ENCODE results near the gene PAPOLG.
"Not testable (repeated sequence)": the region's sequence is repeated elsewhere in the genome, so short reads cannot be mapped to it uniquely, and the experiment has no call there.

PAPOLG gene

DNA sequence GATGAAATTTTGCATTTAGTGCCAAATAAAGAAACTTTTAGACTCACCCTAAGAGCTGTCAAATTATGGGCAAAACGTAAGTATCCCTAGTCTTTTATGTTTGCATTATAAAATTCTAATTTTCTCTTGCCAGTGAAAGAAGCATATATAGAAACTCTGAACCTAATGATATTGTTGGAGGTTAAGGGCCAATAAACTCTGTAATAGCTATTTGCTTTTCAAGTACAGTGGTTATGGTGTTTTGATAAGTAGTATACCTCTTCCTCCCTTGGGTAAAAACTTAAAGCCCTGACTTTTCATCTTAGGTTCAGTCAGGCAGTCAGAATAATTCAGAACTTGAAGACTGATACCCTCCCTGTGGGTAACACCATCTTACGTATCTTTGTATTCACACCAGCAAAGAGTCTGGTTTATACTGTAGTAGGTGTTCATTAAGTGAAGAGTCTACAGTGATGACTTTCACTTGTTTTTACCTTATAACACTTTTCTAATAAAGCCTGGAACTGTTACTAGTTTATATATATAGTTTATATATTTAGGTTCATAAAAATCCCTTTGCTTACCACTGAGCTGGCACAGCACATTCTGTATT, 19.1 kb downstream of the PAPOLG start:
- no peak for DNase-seq (ENCODE audit: low read depth in 2 of 2)

DNA sequence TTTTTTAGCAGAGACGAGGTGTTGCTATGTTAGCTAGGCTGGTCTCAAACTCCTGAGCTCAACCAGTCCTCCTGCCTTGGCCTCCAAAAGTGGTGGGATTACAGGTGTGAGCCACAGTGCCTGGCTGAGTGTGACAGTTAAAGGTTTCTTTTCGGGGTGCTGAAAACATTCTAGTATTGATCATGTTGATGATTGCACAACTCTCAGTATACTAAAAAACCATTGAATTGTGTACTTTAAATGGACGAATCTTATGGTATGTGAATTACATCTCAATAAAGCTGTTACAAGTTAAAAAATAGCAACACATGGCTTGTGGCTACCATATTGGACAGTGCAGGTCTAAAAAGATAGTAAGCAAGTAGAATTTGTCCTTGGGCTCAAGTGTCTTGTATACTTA, 22.3 kb downstream of the PAPOLG start:
- DNase-seq (ENCODE audit: low read depth in 2 of 2), result no peak

DNA sequence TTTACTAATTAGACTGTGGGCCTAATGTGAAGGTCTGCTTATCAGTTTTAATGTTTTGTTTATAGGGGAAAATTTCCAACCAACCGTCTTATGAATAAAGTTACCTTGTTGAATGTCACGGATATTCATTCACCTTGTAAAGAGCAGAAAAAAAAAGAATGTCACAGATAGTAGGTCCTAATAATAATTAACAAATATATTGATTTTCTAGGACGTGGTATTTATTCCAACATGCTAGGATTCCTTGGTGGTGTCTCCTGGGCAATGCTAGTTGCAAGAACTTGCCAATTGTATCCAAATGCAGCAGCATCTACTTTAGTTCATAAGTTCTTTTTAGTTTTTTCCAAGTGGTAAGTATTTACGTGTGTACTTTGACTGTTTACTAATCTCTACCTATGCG, 23.4 kb downstream of the PAPOLG start:
- DNase-seq (ENCODE audit: low read depth in 2 of 2), result no peak

DNA sequence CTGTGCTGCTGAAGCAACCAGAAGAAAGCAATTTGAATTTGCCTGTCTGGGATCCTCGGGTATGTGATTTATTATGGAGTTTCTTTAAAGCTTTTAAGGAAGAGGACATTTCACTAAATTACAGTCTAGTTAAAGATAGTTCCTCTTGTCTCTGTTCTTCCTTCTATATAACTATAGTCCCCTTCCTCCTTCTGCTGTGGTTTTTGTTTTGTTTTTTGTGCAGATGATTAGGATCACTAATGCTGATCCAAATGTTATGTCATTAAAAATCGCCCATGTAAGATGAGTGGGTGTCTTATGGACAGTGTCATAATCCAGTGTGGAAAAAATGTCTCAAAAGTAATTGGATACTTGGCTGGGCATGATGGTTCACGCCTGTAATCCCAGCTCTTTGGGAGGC, 24.7 kb downstream of the PAPOLG start:
- no peak for DNase-seq (ENCODE audit: low read depth in 2 of 2)

DNA sequence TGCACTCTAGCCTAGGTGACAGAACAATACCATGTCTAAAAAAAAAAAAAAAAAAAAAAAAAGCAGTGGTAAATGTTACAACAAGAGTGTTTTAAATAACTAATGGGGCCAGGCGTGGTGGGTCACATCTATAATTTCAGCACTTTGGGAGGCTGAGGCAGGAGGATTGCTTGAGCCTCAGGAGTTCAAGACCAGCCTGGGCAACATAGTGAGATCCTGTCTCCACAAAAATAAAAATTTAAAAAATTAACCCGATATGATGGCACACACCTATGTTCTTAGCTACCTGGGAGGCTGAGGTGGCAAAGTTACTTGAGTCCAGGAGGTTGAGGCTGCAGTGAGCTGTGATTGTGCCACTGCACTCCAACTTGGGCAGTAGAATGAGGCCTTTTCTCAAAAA, 37.1 kb downstream of the PAPOLG start:
- DNase-seq (ENCODE audit: low read depth in 2 of 2), result no peak

DNA sequence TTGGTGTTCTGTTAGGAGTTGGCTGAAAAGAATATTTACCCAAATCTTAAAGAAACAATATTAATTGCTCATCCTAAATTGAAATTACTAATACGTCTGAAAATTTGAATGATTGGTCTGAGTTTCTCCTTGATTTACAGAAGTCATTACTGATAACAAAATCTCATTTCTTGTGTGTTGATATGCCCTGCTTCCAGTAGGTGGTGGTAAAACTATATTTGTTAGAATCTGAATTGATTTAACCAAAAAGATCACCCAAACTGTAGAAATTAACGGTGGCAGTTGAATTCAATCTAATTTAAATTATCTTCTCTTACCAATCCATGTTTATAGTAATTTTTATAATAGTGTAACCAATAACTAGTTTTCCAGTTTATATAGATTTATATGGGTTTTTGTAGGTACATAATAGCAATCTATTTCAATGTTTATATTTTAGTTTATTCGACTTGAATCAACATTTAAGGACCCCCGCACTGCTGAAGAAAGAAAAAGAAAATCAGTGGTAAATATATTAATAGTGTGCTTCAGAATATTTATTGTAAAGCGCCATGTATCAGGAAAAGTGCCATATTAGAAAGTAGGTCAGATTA, 38.3 kb downstream of the PAPOLG start:
- no peak for DNase-seq (ENCODE audit: low read depth in 2 of 2)

DNA sequence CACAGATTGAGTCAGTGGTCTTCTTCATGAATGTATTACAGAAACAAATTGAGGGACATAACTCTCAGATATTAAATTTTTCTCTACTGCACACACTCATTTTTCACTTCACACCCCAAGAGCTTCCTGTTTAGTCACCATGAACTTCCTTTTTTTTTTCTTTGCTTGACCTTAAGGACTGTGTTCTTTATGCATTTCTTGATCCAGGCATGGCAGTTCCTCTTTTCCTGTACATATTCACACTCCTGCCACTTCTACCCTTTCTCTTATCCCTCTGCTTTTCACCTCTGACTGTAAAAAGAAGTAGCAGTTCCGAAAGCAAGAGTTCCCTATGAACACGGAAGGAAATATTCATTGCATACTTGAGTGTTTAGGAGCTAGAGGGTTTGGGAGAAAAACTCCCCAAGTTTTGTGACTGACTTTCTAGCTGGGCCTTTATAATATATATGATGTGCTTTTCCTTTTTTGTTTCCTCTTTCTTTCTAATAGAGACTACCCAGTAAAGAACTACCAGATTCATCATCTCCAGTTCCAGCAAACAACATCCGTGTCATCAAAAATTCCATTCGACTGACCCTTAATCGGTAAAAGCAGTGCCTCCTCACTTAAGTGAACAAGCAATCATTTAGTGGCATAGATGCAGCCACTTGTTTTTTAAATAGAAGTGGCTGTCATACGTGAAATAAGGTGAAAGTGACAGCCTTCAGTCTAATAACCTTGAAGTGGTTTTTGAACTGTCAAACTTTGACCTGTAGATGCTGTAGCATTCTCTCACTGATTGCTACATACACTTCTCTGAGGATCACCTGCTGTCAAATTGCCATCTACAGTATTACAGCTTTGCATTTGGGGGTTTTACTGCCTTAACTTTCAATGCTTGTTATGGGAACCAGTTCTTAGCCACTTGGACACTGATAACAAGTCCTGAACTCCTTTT, 40.8 kb downstream of the PAPOLG start:
- no peak for DNase-seq (ENCODE audit: low read depth in 2 of 2)

DNA sequence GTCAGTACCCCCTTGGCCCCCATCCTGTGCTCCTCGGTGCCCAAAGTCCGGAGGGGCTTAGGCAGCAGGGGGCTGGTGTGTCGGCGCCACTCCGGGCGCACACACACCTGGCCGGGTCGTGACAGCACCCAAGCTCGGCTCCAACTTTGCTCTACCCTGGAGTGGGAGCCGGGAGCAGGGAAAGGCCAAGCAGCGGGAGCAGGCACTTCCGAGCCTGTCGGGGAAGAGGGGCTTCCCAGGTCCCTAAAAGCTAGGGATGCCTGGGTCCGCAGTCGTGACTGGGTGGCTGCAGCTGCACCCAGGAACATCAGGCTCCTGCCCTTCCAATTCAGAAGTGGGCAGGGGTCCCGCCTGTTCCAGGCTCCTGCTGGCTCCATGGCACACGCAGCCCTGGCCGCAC, 48.4 kb downstream of the PAPOLG start:
- no peak for DNase-seq (ENCODE audit: low read depth in 2 of 2)

DNA sequence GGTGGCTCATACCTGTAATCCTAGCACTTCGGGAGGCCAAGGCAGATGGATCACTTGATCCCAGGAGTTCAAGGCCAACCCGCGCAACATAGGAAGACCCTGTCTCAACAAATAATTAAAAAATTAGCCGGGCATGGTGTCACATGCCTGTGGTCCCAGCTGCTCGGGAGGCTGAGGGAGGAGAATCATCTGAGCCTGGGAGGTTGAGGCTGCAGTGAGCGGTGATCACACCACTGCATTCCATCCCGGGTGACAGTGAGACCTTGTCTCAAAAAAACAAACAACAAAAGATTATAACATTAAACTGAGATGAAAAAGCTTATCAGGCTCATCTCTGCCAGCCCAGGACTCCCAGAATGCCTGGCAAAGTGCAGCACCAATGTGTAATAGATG, 50.5 kb downstream of the PAPOLG start:
- no peak for DNase-seq (ENCODE audit: low read depth in 2 of 2)

DNA sequence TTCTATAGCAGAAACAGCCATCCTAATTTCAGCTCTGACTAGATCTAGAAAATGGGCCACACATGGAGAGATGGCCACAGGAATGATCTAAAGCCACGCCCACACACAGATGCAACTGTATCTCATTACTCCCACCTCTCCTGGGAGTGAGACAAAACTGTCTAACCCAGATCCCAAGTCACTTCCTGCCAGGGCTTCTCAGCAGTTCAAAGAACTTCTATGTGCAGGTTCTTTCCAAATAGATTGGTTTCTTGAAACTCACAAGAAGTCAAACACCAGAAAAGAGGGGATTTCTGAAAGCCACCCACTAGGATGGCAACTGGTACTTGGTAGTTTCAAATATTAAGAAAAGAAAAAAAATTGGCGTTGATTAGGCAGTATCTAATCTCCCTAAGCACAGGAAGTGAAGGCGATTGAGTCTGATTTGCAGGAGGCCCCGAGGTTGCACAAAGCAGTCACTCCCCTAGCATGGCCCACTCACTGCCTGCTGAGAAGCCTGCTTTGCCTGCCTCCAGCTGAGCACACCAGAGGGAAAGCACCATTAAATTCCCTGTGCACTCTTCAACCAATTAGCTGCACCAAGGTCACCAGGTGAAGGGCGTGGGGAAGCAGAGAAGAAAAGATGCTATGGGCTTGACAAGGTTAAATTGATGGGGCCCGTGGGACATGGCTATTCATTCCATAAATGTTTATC, 51.1 kb downstream of the PAPOLG start:
- DNase-seq (ENCODE audit: low read depth in 2 of 2), result peak; percentile 36 to 53

DNA sequence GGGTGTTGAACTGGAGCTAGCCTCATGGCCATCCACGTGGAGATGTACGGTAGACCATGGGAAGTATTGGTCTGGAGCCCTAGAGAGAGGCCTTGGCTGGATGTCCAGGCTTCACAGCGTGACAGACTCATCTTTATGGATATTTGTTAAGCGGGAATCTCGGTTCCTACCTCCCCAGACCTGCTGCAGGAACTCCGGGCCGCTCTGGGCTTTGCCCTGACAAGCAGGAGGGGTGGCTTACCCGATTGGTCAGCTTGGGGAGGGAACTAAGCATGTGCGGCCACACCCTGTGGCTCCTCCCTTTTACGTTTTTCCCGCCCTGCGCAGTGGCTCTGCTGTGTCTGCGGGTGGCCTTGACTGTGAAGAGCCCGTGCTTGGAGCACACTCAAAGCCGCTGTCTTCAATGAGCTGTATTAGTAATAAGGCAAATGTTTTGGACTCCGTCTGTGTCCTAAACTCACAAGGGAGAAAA, 52.3 kb downstream of the PAPOLG start:
- DNase-seq (ENCODE audit: low read depth in 2 of 2), result no peak

DNA sequence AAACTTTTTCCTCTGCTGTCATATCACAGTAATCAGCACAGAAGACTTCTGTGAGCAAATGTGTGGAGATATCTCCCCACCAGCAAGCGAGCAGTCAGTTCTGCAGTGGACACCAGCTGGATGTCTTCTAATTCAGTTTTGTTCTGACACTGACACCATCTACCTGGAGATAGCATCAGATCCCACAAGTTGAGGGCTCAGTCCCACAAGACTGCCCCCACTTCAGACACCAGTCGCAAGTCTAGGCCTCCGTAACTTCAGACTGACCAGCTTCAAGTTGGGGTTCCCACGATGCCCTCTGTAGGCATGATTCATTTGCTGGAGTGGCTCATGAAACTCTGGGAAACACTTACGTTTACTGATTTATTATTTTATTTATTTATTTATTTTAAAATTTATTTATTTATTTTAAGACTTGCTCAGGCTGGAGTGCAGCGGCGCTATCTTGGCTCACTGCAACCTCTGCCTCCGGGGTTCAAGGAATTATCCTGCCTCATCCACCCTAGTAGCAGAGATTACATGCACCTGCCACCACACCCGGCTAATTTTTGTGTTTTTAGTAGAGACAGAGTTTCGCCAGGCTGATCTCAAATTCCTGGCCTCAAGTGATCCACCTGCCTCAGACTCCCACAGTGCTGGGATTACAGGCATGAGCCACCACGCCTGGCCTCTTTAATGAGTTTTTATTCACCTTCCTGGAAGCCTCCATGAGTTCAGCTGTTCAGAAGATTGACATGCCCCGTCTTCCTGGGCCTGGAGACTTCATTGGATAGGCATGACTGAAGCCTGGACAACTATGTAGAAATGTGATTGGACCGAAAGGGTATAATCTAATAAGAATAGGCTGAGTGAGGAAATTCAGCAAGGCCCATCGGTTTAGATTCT, 55.7 kb downstream of the PAPOLG start:
- DNase-seq (ENCODE audit: low read depth in 2 of 2), result no peak

DNA sequence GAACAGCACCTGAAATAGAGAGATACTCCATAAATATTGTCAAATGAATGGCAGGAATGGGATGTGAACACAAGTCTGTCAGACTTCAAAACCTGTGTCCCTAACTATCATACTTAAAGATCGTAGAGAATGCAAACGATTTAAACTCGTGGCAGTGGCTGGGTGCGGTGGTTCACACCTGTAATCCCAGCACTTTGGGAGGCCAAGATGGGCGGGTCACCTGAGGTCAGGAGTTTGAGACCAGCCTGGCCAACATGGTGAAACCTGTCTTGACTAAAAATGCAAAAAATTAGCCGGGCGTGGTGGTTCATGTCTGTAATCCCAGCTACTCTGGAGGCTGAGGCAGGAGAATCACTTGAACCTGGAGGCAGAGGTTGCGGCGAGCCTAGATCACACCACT, 61.1 kb downstream of the PAPOLG start:
- not testable (repeated sequence) for DNase-seq (ENCODE audit: low read depth in 2 of 2)

DNA sequence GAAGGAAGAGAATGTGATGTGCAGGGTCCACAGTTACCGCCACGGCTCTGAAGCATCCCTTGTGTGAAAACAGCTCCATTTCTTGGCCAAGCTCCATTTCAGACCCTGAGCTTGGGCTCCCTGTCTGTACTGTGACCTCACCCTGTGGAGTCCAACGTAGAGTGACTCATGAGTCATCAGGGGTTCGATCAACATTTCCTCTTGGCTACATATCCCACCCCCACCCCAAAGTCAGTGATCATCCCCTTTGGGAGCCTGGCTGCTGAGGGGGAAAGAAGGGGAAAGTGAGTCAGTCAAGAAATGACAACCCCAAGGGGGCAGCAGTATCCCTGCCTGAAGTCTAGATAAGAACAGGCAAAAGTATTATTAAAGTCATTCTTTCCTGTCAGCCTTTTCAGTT, 62.2 kb downstream of the PAPOLG start:
- DNase-seq (ENCODE audit: low read depth in 2 of 2), result peak; percentile 31 to 39

DNA sequence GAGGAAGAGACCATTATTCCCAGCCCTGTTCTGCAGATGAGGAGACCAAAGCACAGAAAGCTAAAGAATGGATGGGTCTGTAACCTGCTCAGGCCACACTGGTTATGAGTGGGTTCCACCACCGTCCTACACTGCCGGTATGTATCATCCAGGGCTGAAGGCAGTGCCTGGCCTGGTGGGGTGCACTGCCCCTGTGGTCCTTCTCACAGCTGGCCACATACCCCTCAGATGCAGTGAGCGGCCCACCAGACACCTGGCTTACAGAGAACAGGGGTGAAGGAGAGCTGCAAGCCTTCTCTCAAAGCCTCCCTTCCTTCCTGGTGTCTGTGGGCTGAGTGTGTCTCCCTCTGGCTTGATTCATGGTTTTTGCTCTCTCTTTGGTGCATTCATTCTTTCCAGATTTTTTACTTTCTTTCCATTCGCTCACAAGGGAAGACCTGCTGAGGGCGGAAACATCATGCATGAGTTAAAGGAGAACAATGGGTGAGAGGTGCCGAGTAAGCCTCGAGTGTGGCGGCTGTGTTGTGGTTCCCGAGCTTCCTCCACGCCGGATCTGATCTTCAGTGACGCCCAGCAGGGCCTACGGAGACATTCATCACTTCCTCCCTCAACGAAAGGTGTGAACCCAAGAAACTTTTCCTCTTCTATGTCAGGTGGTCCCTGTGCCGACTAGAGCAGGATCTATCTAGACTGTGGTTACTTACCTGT, 63.2 kb downstream of the PAPOLG start:
- DNase-seq (ENCODE audit: low read depth in 2 of 2), result peak; percentile 61 to 69

DNA sequence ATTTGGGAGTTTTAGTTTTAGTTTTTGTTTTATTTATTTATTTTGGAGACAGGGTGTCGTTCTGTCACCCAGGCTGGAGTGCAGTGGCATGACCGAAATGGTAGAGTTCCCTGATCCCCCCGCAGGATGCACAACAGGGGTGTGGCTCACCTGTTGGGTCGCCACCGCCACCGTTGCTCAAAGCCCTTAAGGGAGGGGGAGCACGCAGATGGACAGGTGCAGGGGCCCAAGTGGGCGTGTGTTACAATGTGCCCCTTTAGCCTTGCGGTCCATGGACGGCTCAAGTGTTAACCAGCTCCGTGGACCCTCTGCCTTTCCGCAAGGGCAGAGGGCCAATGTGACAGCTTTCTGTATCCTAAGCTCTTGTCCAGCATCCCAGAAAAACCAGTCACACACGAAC, 63.9 kb downstream of the PAPOLG start:
- no peak for DNase-seq (ENCODE audit: low read depth in 2 of 2)

DNA sequence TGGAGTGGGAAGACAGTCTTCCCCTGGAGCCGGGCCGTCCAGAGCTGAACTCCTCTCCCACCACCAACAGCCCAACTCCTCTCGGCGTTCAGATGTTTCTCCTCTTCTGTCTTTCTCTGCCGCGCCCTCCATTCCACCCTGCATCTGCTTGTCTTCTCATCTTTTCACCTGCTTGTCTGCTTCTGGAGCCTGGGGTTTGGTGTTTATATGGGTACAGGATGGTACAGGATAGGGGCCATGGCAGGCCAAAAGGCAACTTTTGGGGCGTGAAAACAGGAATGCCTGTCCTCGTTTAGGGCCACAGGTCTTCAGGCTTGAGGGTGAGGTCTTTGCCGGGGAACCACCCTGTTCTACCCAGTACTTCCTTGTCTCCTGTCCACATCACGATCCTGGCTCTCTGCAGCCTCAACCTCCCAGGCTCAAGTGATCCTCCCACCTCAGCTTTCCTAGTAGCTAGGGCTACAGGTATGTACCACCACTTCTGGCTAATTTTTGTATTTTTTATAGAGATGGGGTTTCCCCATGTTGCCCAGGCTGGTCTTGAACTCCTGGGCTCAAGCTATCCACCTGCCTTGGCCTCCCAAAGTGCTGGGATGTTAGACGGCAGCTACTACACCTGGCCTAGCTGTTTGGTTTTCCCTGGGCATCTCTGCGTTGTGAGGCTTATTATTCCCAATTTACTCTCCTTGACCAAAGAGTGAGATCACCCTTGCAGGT, 64.5 kb downstream of the PAPOLG start:
- no peak for DNase-seq (ENCODE audit: low read depth in 2 of 2)

DNA sequence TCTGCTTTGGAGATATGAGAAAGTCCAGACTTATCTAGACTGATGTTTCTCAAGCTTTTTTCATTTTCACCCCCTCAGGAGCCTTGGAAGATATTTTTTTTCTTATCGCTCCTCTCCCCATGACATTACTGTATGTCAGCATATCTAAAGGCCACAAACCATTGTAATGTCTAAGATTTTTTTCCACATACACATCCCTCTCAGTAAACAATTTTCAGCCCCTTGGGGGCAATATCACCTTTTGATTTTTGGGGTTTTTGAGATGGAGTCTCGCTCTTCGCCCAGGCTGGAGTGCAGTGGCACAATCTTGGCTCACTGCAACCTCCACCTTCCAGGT, 65.0 kb downstream of the PAPOLG start:
- no peak for DNase-seq (ENCODE audit: low read depth in 2 of 2)

DNA sequence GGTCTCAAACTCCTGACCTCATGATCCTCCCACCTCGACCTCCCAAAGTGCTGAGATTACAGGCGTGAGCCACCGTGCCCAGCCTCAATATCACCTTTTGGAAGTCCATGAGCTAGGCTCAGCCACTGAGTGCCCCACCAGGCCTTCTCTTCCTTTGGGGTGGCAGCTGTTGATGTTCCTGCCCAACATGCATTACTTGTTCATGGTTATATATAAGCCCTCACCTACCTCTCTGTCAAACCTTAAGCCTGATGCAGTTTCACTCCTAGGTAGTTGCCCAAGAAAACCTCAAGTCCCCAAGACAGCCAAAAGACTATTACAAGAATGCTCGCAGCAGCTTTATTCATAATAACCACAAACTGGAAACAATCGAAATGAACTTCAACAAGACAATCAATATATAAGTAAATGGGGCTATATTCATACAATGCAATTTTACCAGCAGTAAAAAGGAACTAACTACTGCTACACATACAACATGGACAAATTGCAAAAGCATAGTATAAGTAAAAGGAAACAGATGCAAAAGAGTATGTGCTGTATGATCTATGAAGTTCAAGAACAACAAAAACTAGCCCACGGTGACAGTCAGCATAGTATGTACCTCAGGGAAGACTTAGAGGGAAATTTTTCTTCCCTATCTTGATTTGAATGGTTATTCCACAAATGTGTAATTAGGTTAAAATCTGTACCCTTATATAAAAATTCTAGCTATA, 65.7 kb downstream of the PAPOLG start:
- no peak for DNase-seq (ENCODE audit: low read depth in 2 of 2)
